Spleen (tissue), 11 donors: Measurements from ENCODE around the gene GTF3C5. TPM values are rescaled to one million over a fixed set of nuclear protein-coding genes. Genes with fewer than 3 reads are reported as not detected.

Source experiments
- DNase-seq: peaks from one replicate; pipeline ENCODE4 v3.0.0-alpha.2; 2020
- H3K27ac ChIP-seq, 8 donors: fragments of 200-600 bp; sonication (generic) in 7 of 8; 1 replicate in 4 of 8; 2 replicates in 4 of 8; pipeline versions ENCODE4 v1.5.0 to v1.8.0; 2016 to 2021; ENCODE audit warnings: inconsistent platforms in 4 of 8, mild to moderate bottlenecking in 4 of 8, moderate library complexity in 1 of 8
- H3K27me3 ChIP-seq, 7 donors: fragments of 200-600 bp; sonication (generic) in 6 of 7; replicated peaks in 1 of 7; 1 replicate in 4 of 7; 2 replicates in 3 of 7; pipeline versions ENCODE4 v1.5.0 to v1.8.0; 2016 to 2021; ENCODE audit warnings: inconsistent platforms in 3 of 7, mild to moderate bottlenecking in 1 of 7
- H3K36me3 ChIP-seq, 6 donors: fragments of 200-600 bp; sonication (generic) in 5 of 6; 1 replicate in 4 of 6; 2 replicates in 2 of 6; pipeline versions ENCODE4 v1.5.0 to v1.8.0; 2016 to 2021; ENCODE audit warnings: inconsistent platforms in 2 of 6
- H3K4me1 ChIP-seq, 6 donors: fragments of 200-600 bp; sonication (generic) in 5 of 6; 1 replicate in 3 of 6; 2 replicates in 3 of 6; pipeline versions ENCODE4 v1.5.0 to v1.8.0; 2016 to 2021; ENCODE audit warnings: inconsistent platforms in 3 of 6
- H3K4me3 ChIP-seq, 8 donors: fragments of 200-600 bp; sonication (generic) in 7 of 8; 1 replicate in 4 of 8; 2 replicates in 4 of 8; pipeline versions ENCODE4 v1.5.0 to v1.8.0; 2016 to 2021; ENCODE audit warnings: inconsistent platforms in 4 of 8, mild to moderate bottlenecking in 4 of 8, moderate library complexity in 2 of 8
- H3K9me3 ChIP-seq, 8 donors: fragments of 200-600 bp; sonication (generic) in 7 of 8; 1 replicate in 4 of 8; 2 replicates in 4 of 8; pipeline versions ENCODE4 v1.5.0 to v1.8.0; 2016 to 2021; ENCODE audit warnings: inconsistent platforms in 4 of 8
- POLR2A ChIP-seq, 3 donors: fragments of 450-650 bp; IDR thresholded peaks; one replicate each; pipeline ENCODE4 v1.5.1; 2017; ENCODE audit warnings: antibody characterized with exemption in 3 of 3, mild to moderate bottlenecking in 1 of 3
- POLR2AphosphoS5 ChIP-seq, 3 donors: sonication (generic); formaldehyde crosslinking; IDR thresholded peaks; one replicate each; pipeline ENCODE4 v1.5.1; 2017; ENCODE audit warnings: antibody characterized with exemption in 3 of 3
- WGBS, 5 donors: extraction: QIAGEN DNeasy Blood & Tissue Kit in 3 of 5; methylation state at CpG; one replicate each; pipeline versions ENCODE4 v1.1.5 to v1.1.7; 2013 to 2018; 5-methylcytosine and 5-hydroxymethylcytosine counted together
- intact Hi-C: fragments of 100-400 bp; cut with DNase I; formaldehyde crosslinking; loops from one replicate; pipeline ENCODE4 v1.15.0; 2023; ENCODE audit warnings: low total_unique reads
- polyA plus RNA-seq, 3 donors: library from polyadenylated mRNA; stranded (reverse); fragments of 200-250 nt; gene quantifications; one replicate each; pipeline ENCODE4 v1.2.1, GENCODE V29; 2013
- total RNA-seq, 7 donors: library from RNA; depleted of rRNA in 3 of 7; stranded (reverse); fragments of >200 nt in 3 of 7; fragmentation: NEBNext Ultra II Directional in 4 of 7; extraction: Animal tissue kit (Norgen Biotek cat#: 25700) in 4 of 7; gene quantifications; one replicate each; pipeline versions ENCODE4 v1.1.0 to v1.2.1, GENCODE V29; 2016 to 2021
- TF ChIP-seq, protein P1 (sequence below), 11 experiments: fragments of 200-600 bp in 7 of 11; fragments of 450-650 bp in 4 of 11; sonication (generic) in 4 of 11; IDR thresholded peaks in 8 of 11; conservative IDR thresholded peaks in 3 of 11; 1 replicate in 7 of 11; 2 replicates in 4 of 11; pipeline versions ENCODE4 v1.4.0 to v1.8.0; 2016 to 2021; ENCODE audit warnings: antibody characterized with exemption in 11 of 11, inconsistent platforms in 4 of 11, mild to moderate bottlenecking in 1 of 11
- donor health status: healthy with polysubstance abuse.
- donor health status: DM: no; HTN: no; CAD: no; lungs with moderate emphysema.
- donor health status: DM: no; HTN: no; CAD: no.
- donor health status: Bipolar disorder and iron deficiency.
- donor health status: healthy.
- donor health status: DM: no; HTN: no; CAD: no.
- donor health status: DM: yes; HTN: yes; CAD: no.

The GTF3C5 gene
- total and polyA plus RNA-seq, 10 donors = 34.9 to 64.4 (median 47.5) TPM

DNA sequence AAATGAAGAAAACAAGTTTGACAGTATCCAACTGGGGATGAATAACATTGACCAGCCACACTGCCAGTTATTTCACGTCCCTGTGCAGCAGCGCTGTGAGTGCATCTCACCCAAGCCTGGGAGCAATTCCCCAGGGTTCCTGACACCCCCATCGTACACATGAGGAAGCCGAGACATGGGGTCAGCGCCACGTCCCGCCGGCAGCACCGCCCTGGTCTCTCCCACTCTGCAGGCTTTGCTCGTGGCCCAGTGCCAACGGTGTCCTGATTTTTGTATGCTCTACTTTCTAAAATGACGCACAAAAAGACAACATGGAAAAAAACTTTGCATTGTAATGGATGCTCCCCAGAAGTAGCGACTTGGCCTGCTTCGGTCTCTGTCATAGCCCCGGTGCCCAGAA lies 14.3 kb downstream of the GTF3C5 start:
- Histone ChIP-seq H3K27me3 (no peaks in the 10 kb centered on the region), H3K36me3 (peaks cover 3 to 96% (median 72%) of the 10 kb centered on the region in 6 donors), H3K9me3 (no peaks in the 10 kb centered on the region), H3K4me1 (peaks cover 0 to 3% (median 0%) of the 10 kb centered on the region in 6 donors), H3K27ac (no peak overlapping the region), H3K4me3 (no peak overlapping the region)
- no peak for DNase-seq
- intact Hi-C loops = loop anchor here (10.0 kb wide), 1 partner anchor 60 kb away; no protein-coding TSS in a partner anchor
- no peak for TF ChIP-seq POLR2A (IDR thresholded peaks at IDR 0.05)
- no peak for TF ChIP-seq POLR2AphosphoS5 (IDR thresholded peaks at IDR 0.05)
- TF ChIP-seq, protein P1, sequence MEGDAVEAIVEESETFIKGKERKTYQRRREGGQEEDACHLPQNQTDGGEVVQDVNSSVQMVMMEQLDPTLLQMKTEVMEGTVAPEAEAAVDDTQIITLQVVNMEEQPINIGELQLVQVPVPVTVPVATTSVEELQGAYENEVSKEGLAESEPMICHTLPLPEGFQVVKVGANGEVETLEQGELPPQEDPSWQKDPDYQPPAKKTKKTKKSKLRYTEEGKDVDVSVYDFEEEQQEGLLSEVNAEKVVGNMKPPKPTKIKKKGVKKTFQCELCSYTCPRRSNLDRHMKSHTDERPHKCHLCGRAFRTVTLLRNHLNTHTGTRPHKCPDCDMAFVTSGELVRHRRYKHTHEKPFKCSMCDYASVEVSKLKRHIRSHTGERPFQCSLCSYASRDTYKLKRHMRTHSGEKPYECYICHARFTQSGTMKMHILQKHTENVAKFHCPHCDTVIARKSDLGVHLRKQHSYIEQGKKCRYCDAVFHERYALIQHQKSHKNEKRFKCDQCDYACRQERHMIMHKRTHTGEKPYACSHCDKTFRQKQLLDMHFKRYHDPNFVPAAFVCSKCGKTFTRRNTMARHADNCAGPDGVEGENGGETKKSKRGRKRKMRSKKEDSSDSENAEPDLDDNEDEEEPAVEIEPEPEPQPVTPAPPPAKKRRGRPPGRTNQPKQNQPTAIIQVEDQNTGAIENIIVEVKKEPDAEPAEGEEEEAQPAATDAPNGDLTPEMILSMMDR (IDR thresholded peaks at IDR 0.05 in 8 of 11, conservative IDR thresholded peaks at IDR 0.05 in 3 of 11) = no peak
- WGBS, 5 donors = 92 to 97% (median 95%) methylated on average over 15 of the region's 15 CpGs

DNA sequence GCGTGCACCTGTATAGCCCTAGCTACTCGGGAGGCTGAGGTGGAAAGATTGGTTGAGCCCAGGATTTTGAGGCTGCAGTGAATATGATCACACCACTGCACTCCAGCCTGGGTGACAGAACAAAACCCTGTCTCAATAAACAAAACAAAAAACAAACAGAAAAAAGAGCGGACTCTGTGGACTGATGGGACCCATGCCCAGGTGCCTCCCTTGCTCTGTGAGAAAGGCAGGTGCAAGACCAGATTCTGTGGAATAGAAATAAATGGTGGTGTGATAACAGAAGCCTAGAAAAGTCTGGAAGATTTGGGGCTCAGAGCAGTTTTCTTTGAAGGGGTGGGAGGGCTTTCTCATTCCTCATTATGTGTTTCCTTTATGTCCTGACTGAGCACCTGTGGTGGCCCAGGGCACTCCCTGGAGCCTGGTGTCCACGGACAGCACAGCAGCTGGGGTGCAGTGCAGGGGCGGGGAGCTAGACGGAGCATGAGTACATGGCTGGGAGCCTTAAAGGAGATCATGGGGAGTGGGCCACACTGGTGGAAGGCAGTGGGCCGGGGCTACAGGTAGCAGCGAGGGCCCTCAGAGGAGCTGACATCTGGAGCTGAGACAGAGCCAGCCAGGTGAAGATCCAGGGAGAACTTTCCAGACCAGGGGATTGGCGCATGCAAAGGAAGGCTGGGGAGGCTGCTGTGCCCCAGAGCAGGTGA lies 15.6 kb downstream of the GTF3C5 start:
- H3K9me3 ChIP-seq = no peaks in the 10 kb centered on the region
- H3K27me3 ChIP-seq = no peaks in the 10 kb centered on the region
- H3K4me3 ChIP-seq = no peak overlapping the region
- peaks cover 3 to 100% (median 82%) of the 10 kb centered on the region in 6 donors for H3K36me3 ChIP-seq
- TF ChIP-seq POLR2AphosphoS5 (IDR thresholded peaks at IDR 0.05) (no peak), POLR2A (IDR thresholded peaks at IDR 0.05) (no peak)
- TF ChIP-seq, protein P1 (IDR thresholded peaks at IDR 0.05 in 8 of 11, conservative IDR thresholded peaks at IDR 0.05 in 3 of 11) = no peak
- H3K27ac ChIP-seq = no peak overlapping the region
- WGBS, 5 donors = 89 to 99% (median 96%) methylated on average over 9 of the region's 9 CpGs
- peaks cover 0 to 5% (median 2%) of the 10 kb centered on the region in 6 donors for H3K4me1 ChIP-seq
- intact Hi-C loops = loop anchor here (10.0 kb wide), 1 partner anchor 62 kb away; no protein-coding TSS in a partner anchor
- no peak for DNase-seq

DNA sequence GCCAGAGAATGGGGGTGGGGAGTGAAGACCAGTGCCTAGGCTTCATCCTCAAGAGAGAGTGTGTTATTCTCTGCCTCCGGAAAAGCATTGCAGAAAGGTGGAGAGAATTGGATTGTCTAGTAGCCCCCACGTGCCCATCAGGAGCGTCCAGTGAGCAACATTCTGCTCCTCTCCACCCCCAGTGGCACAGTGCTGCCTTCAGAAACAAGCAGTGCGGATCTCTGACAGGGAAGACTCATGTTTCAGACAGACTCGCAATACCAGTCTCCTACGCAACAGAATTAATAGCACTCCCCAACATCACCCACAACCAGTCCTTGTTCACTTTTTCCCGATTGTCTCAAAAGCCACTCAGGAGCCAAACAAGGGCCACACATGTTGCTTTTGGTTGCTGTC lies 16.1 kb downstream of the GTF3C5 start:
- no peak overlapping the region for H3K4me3 ChIP-seq
- H3K9me3 ChIP-seq = no peaks in the 10 kb centered on the region
- peaks cover 0 to 9% (median 3%) of the 10 kb centered on the region in 6 donors for H3K4me1 ChIP-seq
- H3K27ac ChIP-seq = no peak overlapping the region
- TF ChIP-seq POLR2A (IDR thresholded peaks at IDR 0.05) (no peak), POLR2AphosphoS5 (IDR thresholded peaks at IDR 0.05) (no peak)
- TF ChIP-seq, protein P1 (IDR thresholded peaks at IDR 0.05 in 8 of 11, conservative IDR thresholded peaks at IDR 0.05 in 3 of 11) = no peak
- 91 to 96% (median 93%) methylated on average over 7 of the region's 7 CpGs for WGBS, 5 donors
- peaks cover 3 to 100% (median 86%) of the 10 kb centered on the region in 6 donors for H3K36me3 ChIP-seq
- H3K27me3 ChIP-seq = no peaks in the 10 kb centered on the region
- intact Hi-C loops = loop anchor here (10.0 kb wide), 1 partner anchor 62 kb away; no protein-coding TSS in a partner anchor
- no peak for DNase-seq

DNA sequence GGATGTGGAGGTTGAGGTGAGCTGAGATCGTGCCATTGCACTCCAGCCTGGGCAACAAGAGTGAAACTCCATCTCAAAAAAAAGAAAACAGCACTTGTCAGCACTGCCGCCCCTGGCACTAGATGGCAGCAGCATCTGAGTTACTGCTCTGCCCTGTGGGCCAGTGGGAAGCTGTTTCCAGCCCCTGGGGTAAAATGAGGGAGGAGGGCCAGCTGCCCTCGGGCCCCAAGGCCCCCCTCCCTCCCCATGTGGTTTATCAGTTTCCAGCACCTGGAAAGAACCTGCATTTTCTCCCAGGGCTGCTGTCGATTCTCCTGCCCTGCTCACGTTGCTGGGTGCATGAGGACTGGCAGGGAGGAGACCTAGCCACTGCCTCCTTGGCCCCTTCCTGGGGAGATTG lies 17.8 kb downstream of the GTF3C5 start:
- 41 to 52% (median 51%) methylated on average over 5 of the region's 5 CpGs for WGBS, 5 donors
- DNase-seq = no peak
- H3K27me3 ChIP-seq = no peaks in the 10 kb centered on the region
- H3K4me3 ChIP-seq = no peak overlapping the region
- no peaks in the 10 kb centered on the region for H3K9me3 ChIP-seq
- H3K36me3 ChIP-seq = peaks cover 0 to 100% (median 83%) of the 10 kb centered on the region in 6 donors
- H3K27ac ChIP-seq = no peak overlapping the region
- H3K4me1 ChIP-seq = peaks cover 0 to 11% (median 3%) of the 10 kb centered on the region in 6 donors
- intact Hi-C loops = loop anchor here (10.0 kb wide), 1 partner anchor 64 kb away; no protein-coding TSS in a partner anchor
- no peak for TF ChIP-seq POLR2AphosphoS5 (IDR thresholded peaks at IDR 0.05)
- TF ChIP-seq, protein P1 (IDR thresholded peaks at IDR 0.05 in 8 of 11, conservative IDR thresholded peaks at IDR 0.05 in 3 of 11) = peak in 1 of 11 experiments; percentile 28
